HCT116 (cell line): ENCODE results near the gene RASL10A. TPM values are rescaled to one million over a fixed set of nuclear protein-coding genes. Genes with fewer than 3 reads are reported as not detected.

Experiments used
- ATAC-seq: fragments of 200-7000 bp; cut with Tn5 transposase; 2 replicates; pipeline ENCODE4 v1.9.1; 2020; ENCODE audit warnings: mild to moderate bottlenecking, moderate library complexity
- BruUV-seq: library from RNA; stranded (reverse); fragments of 400-500 nt; replicated peaks from 2 replicates; lab custom pipeline; 2021; lab: Mats Ljungman, UMichigan
- CTCF ChIA-PET: fragments of 300-600 bp; sonication (Branson Sonifier 250); formaldehyde crosslinking; loops from one replicate; lab custom pipeline; 2021; ENCODE audit warnings: antibody characterized with exemption; lab: Charles Lee
- POLR2A ChIA-PET: fragments of 300-600, 350-600 bp; sonication (Branson Sonifier 250); formaldehyde crosslinking; loops from one replicate; lab custom pipeline; 2021; ENCODE audit warnings: antibody characterized with exemption; lab: Charles Lee
- RAD21 ChIA-PET, 2 experiments: fragments of 300-600 bp; sonication (Branson Sonifier 250); formaldehyde crosslinking; loops; one replicate each; lab custom pipeline; 2023; ENCODE audit warnings: low total read pairs in 2 of 2; ENCODE audit not compliant: uncharacterized antibody in 2 of 2, unreplicated experiment in 2 of 2, low non-redundant PET in 1 of 2; lab: Charles Lee
- DNase-seq: peaks from one replicate; pipeline ENCODE4 v3.0.0-alpha.2; 2010; ENCODE audit warnings: low read depth, low spot score
- H2AFZ ChIP-seq: fragments of 200-600 bp; shearing (Covaris generic), sonication (generic); 2 replicates; pipeline ENCODE4 v1.6.1; 2017; ENCODE audit warnings: low read depth, mixed run types, mixed read lengths, antibody characterized with exemption, low read length; ENCODE audit not compliant: poor library complexity, severe bottlenecking
- H3K27ac ChIP-seq: 2 replicates; pipeline ENCODE4 v1.5.1; 2012; ENCODE audit warnings: low read depth, low read length
- H3K27me3 ChIP-seq: fragments of 200-600 bp; sonication (generic); 2 replicates; pipeline ENCODE4 v1.6.1; 2016; ENCODE audit warnings: mixed run types, low read length, mixed read lengths; ENCODE audit not compliant: insufficient read depth
- H3K36me3 ChIP-seq, 2 experiments: fragments of 200-500 bp in 1 of 2; fragments of 200-600 bp in 1 of 2; sonication (Bioruptor generic) in 1 of 2; sonication (generic) in 1 of 2; 2 replicates each; pipeline versions ENCODE4 v1.5.1 to v1.6.1; 2014 to 2016; ENCODE audit warnings: low read length in 2 of 2, inconsistent platforms in 1 of 2, mixed read lengths in 1 of 2, mixed run types in 1 of 2; ENCODE audit not compliant: insufficient read depth in 2 of 2, control insufficient read depth in 1 of 2
- H3K4me1 ChIP-seq, 2 experiments: fragments of 200-600 bp in 1 of 2; sonication (generic) in 1 of 2; 2 replicates each; pipeline versions ENCODE4 v1.5.1 to v1.6.1; 2012 to 2017; ENCODE audit warnings: low read length in 2 of 2, inconsistent platforms in 1 of 2, mild to moderate bottlenecking in 1 of 2, mixed read lengths in 1 of 2, mixed run types in 1 of 2, moderate library complexity in 1 of 2; ENCODE audit not compliant: insufficient read depth in 2 of 2, control insufficient read depth in 1 of 2
- H3K4me2 ChIP-seq: fragments of 200-600 bp; sonication (generic); 2 replicates; pipeline ENCODE4 v1.6.1; 2017; ENCODE audit warnings: mixed run types, low read length, mixed read lengths
- H3K4me3 ChIP-seq, 2 experiments: fragments of 200-600 bp in 1 of 2; sonication (generic) in 1 of 2; replicated peaks in 1 of 2; 2 replicates each; pipeline ENCODE4 v1.5.1; 2011 to 2016; ENCODE audit warnings: low read length in 2 of 2, control low read depth in 1 of 2, low read depth in 1 of 2, mild to moderate bottlenecking in 1 of 2, mixed read lengths in 1 of 2, mixed run types in 1 of 2
- H3K79me2 ChIP-seq: fragments of 200-600 bp; sonication (generic); 2 replicates; pipeline ENCODE4 v1.6.1; 2017; ENCODE audit warnings: mild to moderate bottlenecking, mixed run types, low read length, moderate library complexity, mixed read lengths; ENCODE audit not compliant: insufficient read depth
- H3K9ac ChIP-seq: fragments of 200-600 bp; sonication (generic); 2 replicates; pipeline ENCODE4 v1.6.1; 2016; ENCODE audit warnings: low read length, mixed read lengths
- H3K9me2 ChIP-seq: fragments of 200-600 bp; sonication (generic), shearing (Covaris generic); 2 replicates; pipeline ENCODE4 v1.6.1; 2017; ENCODE audit warnings: mixed run types, mild to moderate bottlenecking, moderate library complexity; ENCODE audit not compliant: insufficient read depth
- H3K9me3 ChIP-seq, 2 experiments: fragments of 200-500 bp in 1 of 2; fragments of 200-600 bp in 1 of 2; sonication (Bioruptor generic) in 1 of 2; sonication (generic) in 1 of 2; 2 replicates each; pipeline ENCODE4 v1.6.1; 2014 to 2017; ENCODE audit warnings: low read length in 2 of 2, mixed read lengths in 2 of 2, inconsistent platforms in 1 of 2, low read depth in 1 of 2, mild to moderate bottlenecking in 1 of 2, mixed run types in 1 of 2, moderate library complexity in 1 of 2; ENCODE audit not compliant: control insufficient read depth in 1 of 2, insufficient read depth in 1 of 2
- H4K20me1 ChIP-seq: fragments of 200-600 bp; sonication (generic), shearing (Covaris generic); 2 replicates; pipeline ENCODE4 v1.6.1; 2017; ENCODE audit warnings: mixed run types, mild to moderate bottlenecking, moderate library complexity; ENCODE audit not compliant: insufficient read depth
- ELF1 ChIP-seq: IDR thresholded peaks from 2 replicates; pipeline ENCODE4 v1.6.1; 2012; ENCODE audit warnings: low read depth, borderline replicate concordance
- EZH2 ChIP-seq: fragments of 200-600 bp; sonication (generic); IDR thresholded peaks from 2 replicates; pipeline ENCODE4 v1.6.1; 2017; ENCODE audit warnings: antibody characterized with exemption, mixed run types
- EZH2phosphoT487 ChIP-seq: fragments of 200-600 bp; IDR thresholded peaks from 2 replicates; pipeline ENCODE4 v1.6.1; 2018; ENCODE audit warnings: antibody characterized with exemption, borderline replicate concordance
- POLR2A ChIP-seq: IDR thresholded peaks from 2 replicates; pipeline ENCODE4 v1.7.0; 2011; ENCODE audit warnings: borderline replicate concordance; ENCODE audit not compliant: insufficient read depth, insufficient read length; ENCODE audit errors: extremely low read depth
- intact Hi-C: fragments of 100-400 bp; cut with micrococcal nuclease; formaldehyde crosslinking; loops from 2 replicates; pipeline ENCODE4 v1.10.0; 2022
- total RNA-seq: library from RNA; stranded (reverse); gene quantifications from one replicate; pipeline ENCODE4 v1.2.1, GENCODE V29; 2021; ENCODE audit not compliant: unreplicated experiment
- TF ChIP-seq, protein P1 (sequence below), 3 experiments: fragments of 200-600 bp in 1 of 3; sonication (generic) in 1 of 3; IDR thresholded peaks in 2 of 3; conservative IDR thresholded peaks in 1 of 3; 2 replicates each; pipeline ENCODE4 v1.5.1; 2012 to 2017; ENCODE audit warnings: low read depth in 2 of 3, low read length in 2 of 3, antibody characterized with exemption in 1 of 3, borderline replicate concordance in 1 of 3, control low read depth in 1 of 3, mild to moderate bottlenecking in 1 of 3, mixed read lengths in 1 of 3, mixed run types in 1 of 3, moderate library complexity in 1 of 3; ENCODE audit not compliant: insufficient read depth in 1 of 3

Gene RASL10A
- total RNA-seq, 1 experiment from 2014 or later: 0.96 TPM

DNA sequence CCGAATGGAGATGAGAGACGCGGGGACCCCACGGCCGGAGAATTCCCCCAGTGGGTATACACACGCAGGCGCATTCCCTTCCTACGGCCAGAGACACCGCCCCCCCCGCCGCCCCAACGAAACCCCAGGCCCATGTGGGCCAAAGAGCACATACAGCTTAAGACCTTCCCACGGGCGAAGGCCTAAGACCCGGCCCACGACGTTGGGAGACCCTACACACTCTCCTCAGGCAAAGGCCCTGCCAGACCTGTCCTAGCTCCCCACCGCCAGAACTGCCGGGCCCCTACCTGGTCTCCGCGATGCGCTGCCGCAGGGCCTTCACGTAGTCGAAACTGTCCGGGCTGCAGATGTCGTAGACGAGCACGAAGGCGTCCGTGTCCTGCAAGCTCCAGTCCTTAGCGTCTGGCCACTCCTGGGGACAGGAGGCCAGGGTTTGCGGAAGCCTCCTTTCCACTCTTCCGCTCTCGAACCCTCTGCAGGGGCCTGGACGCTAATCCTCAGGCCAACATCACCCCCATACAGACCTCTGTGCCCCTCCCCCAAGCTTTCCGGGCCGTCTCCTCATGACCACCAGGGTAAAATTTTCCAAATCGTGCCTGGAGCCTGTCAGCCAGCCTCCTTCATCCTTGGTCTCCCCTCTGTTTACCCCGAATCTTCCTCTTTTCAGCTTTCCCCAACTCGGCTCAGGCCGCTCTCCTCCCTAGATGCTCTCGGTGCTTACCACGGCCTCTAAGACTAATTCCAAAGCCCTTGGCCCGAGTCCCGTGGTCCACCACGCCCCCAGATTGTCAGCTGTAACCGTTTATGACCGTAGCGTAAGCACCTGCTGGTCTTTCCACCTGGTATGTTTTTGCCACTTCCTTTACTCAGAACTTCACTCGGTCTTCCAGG, 1.7 kb downstream of the RASL10A start:
- intact Hi-C loops: no loop called here
- no peak for DNase-seq

DNA sequence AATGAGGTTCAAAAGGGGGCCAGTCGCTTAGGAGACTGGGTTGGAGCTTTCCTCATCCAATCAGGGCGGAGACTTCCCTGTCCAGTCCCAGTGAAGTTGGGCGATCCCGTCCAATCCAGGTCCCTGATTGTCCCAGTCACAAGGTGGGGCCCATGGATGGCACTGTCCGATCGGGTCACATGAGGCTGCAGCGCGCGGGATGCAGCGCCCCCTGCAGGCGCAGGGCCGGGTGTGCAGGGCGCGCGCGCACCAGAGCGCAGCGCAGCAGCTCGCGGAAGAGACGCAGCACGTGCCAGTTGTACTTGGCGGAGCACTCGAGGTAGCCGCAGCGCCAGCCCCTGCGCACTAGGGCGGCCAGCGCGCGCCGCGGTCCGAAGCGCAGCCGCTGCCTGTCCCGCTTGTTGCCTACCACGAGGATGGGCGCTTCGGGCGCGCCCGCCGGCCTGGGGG, 2.3 kb downstream of the RASL10A start:
- Histone ChIP-seq H3K4me2 (no peak overlapping the region), H3K27ac (no peak overlapping the region), H4K20me1 (no peaks in the 10 kb centered on the region), H3K79me2 (no peaks in the 10 kb centered on the region; the same call in 1 of the 2 replicates), H3K27me3 (no peaks in the 10 kb centered on the region), H3K4me3 (no peak overlapping the region), H3K9me2 (no peaks in the 10 kb centered on the region), H3K4me1 (peaks cover 22 to 37% of the 10 kb centered on the region in 2 experiments), H3K36me3 (no peaks in the 10 kb centered on the region), H2AFZ (no peak overlapping the region), H3K9me3 (no peaks in the 10 kb centered on the region), H3K9ac (no peak overlapping the region)
- ATAC-seq (peak; percentile 42), DNase-seq (peak; percentile 34)
- ChIA-PET CTCF (interaction anchor here (1.1 kb wide), 1 partner anchor 12 kb away, joined by 7 read pairs; no protein-coding TSS in a partner anchor), RAD21 (no interaction called here), POLR2A (no interaction called here)
- no peak for TF ChIP-seq EZH2
- TF ChIP-seq, protein P1, sequence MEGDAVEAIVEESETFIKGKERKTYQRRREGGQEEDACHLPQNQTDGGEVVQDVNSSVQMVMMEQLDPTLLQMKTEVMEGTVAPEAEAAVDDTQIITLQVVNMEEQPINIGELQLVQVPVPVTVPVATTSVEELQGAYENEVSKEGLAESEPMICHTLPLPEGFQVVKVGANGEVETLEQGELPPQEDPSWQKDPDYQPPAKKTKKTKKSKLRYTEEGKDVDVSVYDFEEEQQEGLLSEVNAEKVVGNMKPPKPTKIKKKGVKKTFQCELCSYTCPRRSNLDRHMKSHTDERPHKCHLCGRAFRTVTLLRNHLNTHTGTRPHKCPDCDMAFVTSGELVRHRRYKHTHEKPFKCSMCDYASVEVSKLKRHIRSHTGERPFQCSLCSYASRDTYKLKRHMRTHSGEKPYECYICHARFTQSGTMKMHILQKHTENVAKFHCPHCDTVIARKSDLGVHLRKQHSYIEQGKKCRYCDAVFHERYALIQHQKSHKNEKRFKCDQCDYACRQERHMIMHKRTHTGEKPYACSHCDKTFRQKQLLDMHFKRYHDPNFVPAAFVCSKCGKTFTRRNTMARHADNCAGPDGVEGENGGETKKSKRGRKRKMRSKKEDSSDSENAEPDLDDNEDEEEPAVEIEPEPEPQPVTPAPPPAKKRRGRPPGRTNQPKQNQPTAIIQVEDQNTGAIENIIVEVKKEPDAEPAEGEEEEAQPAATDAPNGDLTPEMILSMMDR (IDR thresholded peaks at IDR 0.05 in 2 of 3, conservative IDR thresholded peaks at IDR 0.05 in 1 of 3; ENCODE audit: borderline replicate concordance in 1 of 3, insufficient read depth in 1 of 3, low read depth in 2 of 3, low read length in 2 of 3): peak in 2 of 3 experiments; percentile 74 to 89; a peak in 4 of 6 replicates
- intact Hi-C loops: no loop called here
- no TSS peak for BruUV-seq

More for the DNA sequence above, 1.7 kb downstream of the RASL10A start:
- CTCF ChIA-PET: interaction anchor here (1.1 to 1.3 kb wide), 2 partner anchors 11 to 12 kb away, joined by 3 to 7 read pairs; no protein-coding TSS in a partner anchor
- Histone ChIP-seq H3K4me1 (peaks cover 18 to 31% of the 10 kb centered on the region in 2 experiments), H3K4me3 (no peak overlapping the region), H3K9me2 (no peaks in the 10 kb centered on the region), H2AFZ (no peak overlapping the region), H3K36me3 (no peaks in the 10 kb centered on the region), H3K4me2 (no peak overlapping the region), H3K27me3 (no peaks in the 10 kb centered on the region), H3K9me3 (no peaks in the 10 kb centered on the region), H3K27ac (no peak overlapping the region), H3K9ac (no peak overlapping the region), H4K20me1 (no peaks in the 10 kb centered on the region), H3K79me2 (no peaks in the 10 kb centered on the region)
- TF ChIP-seq EZH2 (no peak), ELF1 (no peak), POLR2A (no peak), EZH2phosphoT487 (no peak)
- no TSS peak for BruUV-seq
- POLR2A ChIA-PET: no interaction called here
- no peak for ATAC-seq
- RAD21 ChIA-PET: no interaction called here
